Activated CD4-positive, alpha-beta T cell treated with anti-CD3 and anti-CD28 coated beads, Interleukin-2, amount 50 U/mL, for 16 hours (primary cell): Measurements from ENCODE around the gene KCNK4.
"Not testable (repeated sequence)": the region's sequence is repeated elsewhere in the genome, so short reads cannot be mapped to it uniquely, and the experiment has no call there.

ENCODE experiments used
- DNase-seq: peaks from one replicate; pipeline ENCODE4 v3.0.0-alpha.2; 2020

Gene KCNK4

DNA sequence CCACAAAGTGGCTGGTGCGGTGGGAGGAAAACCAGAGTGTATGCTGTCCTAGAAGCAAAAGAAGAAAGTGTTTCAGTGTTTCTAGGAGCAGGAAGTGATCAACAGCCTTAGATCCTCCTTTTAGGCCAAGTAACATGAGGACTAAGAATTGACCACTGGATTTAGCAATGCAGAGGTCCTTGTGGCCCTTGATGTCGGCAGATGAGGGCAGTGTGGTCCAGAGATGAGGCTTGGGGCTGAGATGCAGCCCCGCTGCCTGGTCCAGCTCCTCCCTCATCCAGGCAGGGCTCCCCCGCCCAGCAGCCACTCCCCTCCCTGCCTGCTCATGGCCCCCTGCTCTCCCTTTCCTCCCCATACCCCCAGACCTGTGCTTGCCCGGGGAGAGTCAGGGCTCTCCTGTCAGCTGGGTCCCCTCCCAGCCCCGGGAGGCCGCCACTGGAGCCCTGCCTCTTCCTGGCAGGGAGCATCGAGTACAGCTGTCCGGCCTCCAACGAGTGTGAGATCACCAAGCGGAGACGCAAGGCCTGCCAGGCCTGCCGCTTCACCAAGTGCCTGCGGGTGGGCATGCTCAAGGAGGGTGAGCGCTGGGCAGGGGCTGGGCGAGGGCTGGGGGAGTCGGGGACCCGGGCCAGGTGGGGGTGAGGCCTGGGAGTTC, 22.5 kb downstream of the KCNK4 start:
- no peak for DNase-seq

DNA sequence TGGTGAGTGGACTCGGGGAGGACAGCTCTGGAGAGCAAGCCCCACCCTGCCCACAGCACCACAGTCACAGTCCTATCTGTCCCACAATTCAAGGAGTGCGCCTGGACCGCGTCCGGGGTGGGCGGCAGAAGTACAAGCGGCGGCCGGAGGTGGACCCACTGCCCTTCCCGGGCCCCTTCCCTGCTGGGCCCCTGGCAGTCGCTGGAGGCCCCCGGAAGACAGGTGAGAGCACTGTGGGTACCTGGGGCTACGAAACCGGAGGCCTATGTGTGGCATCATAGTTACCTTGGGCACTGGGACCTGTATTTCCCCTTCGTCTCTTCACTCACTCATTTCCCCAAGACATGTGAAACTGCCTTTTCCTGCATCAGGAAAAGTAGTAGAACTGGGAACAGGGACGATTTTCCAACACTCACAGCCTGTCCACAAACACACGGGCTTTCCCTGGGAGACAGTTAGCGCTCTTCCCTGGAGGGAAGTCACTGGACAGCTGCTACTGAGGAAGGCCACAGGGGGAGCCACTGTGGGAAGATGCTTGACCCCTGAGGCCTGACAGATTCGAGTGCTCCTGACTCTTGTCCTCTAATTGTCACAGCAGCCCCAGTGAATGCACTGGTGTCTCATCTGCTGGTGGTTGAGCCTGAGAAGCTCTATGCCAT, 23.2 kb downstream of the KCNK4 start:
- DNase-seq, result no peak

DNA sequence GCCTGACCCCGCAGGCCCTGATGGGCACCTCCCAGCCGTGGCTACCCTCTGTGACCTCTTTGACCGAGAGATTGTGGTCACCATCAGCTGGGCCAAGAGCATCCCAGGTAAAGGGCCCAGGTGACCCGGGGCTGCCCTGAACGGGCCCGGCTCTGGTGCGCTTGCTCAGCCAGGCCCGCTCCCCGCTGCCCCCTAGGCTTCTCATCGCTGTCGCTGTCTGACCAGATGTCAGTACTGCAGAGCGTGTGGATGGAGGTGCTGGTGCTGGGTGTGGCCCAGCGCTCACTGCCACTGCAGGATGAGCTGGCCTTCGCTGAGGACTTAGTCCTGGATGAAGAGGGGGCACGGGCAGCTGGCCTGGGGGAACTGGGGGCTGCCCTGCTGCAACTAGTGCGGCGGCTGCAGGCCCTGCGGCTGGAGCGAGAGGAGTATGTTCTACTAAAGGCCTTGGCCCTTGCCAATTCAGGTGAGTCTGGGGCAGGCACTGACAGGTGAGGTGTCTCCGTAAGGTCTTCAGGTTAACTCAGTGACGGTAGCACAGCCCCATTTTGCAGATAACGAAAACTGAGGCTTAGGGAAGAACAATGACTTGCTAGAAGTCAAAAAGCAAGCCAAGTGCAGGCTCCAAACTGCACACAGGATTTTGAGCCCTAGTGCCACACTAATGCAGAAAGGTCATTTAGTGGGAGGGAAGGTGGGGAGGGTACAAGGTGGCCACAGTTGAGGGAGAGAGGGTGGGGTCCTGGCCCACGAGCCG, 23.9 kb downstream of the KCNK4 start:
- no peak for DNase-seq

DNA sequence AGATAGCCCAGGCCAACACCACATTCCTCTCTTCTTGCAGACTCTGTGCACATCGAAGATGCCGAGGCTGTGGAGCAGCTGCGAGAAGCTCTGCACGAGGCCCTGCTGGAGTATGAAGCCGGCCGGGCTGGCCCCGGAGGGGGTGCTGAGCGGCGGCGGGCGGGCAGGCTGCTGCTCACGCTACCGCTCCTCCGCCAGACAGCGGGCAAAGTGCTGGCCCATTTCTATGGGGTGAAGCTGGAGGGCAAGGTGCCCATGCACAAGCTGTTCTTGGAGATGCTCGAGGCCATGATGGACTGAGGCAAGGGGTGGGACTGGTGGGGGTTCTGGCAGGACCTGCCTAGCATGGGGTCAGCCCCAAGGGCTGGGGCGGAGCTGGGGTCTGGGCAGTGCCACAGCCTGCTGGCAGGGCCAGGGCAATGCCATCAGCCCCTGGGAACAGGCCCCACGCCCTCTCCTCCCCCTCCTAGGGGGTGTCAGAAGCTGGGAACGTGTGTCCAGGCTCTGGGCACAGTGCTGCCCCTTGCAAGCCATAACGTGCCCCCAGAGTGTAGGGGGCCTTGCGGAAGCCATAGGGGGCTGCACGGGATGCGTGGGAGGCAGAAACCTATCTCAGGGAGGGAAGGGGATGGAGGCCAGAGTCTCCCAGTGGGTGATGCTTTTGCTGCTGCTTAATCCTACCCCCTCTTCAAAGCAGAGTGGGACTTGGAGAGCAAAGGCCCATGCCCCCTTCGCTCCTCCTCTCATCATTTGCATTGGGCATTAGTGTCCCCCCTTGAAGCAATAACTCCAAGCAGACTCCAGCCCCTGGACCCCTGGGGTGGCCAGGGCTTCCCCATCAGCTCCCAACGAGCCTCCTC, 24.8 kb downstream of the KCNK4 start:
- not testable (repeated sequence) for DNase-seq

DNA sequence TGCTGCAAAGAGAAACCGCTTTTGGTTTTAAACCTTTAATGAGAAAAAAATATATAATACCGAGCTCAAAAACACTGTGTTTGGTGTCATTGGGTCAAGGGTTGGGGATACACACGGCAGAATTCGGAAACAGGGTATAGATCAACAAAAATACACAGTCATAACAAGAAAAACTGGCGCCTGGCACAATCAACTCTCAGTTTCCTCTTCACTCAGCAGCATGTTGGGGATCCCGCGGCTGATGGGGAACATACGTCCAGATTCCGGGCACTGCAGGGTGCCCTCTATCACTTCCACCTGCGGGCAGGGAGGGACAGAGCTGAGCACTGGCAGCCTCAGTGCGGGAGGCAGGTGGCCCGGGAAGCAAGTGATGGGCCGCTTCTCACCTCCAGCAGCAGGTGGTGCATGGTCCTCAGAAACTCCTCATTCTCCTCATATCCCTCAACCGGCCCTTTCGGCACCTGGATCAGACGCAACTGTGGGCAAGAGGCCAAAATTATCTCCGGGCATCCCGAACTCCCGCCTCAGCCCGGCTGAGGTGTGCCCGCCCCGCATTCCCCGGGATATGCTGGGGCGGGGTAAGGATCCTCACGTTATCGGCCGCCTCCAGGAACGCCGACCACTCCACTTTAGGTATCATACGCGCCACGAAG, 25.7 kb downstream of the KCNK4 start:
- peak; percentile 74 for DNase-seq

DNA sequence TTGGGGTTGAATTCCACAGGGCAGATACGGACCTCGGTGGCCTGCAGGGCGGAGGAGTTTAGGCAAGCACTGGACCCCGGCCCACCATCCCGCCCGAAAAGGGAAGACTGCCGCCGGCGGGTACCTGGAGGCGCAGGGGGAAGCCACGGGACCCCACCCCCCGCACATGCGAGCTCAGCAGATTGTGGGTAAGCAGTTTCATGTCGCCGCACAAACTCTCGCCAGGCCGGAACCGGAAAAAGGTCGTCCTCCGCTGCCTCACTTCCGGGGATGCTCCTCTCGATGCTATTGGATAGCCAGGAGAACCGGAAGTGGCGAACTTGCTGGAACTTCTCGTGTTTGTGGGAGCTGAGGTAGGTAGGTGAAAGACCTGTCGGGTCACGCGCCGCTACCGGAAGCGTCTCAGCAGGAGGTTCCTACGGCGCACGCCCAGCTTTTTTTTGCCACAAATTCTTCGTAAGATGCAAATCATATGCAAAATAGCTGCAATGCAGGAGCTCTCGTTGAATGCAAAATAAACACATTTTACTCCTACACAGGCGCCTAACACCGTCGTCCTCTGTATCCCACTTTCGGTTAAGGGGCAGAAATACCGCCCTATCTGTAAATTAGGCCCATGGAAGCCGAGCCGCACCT, 26.3 kb downstream of the KCNK4 start, which contains the start of gene TRMT112:
TSS of gene TRMT112 (minus strand) at position 235 of the 636 bp plus-strand sequence. CDS start at position 202, 33 bp downstream.
- DNase-seq, result peak; percentile 99

DNA sequence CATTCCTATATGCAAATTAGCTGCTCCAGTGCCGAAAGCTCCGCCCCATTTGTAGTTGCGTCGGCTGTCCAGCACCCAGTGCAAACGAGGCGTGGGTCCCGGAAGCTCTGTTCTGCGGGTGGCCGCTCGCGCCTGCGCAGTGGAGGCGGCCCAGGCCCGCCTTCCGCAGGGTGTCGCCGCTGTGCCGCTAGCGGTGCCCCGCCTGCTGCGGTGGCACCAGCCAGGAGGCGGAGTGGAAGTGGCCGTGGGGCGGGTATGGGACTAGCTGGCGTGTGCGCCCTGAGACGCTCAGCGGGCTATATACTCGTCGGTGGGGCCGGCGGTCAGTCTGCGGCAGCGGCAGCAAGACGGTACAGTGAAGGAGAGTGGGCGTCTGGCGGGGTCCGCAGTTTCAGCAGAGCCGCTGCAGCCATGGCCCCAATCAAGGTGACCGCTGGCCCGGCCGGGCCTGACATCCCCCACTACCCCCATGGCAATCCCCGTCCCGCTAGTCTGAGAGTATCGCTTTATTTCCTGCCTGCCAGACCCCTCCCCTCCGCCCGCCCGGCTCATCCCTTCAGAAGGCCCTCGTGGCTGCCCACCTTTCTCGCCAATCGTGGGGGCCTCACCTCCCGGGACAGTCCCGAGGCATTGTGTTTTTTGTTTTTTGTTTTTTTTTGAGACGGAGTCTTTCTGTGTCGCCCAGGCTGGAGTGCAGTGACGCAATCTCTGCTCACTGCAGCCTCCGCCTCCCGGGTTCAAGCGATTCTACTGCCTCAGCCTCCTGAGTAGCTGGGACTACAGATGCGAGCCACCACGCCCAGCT, 27.1 kb downstream of the KCNK4 start, which contains the start of gene PRDX5:
TSS of gene PRDX5 (plus strand) at position 161 of the 805 bp plus-strand sequence. CDS start at position 256, 95 bp downstream.
- DNase-seq, result peak; percentile 98

DNA sequence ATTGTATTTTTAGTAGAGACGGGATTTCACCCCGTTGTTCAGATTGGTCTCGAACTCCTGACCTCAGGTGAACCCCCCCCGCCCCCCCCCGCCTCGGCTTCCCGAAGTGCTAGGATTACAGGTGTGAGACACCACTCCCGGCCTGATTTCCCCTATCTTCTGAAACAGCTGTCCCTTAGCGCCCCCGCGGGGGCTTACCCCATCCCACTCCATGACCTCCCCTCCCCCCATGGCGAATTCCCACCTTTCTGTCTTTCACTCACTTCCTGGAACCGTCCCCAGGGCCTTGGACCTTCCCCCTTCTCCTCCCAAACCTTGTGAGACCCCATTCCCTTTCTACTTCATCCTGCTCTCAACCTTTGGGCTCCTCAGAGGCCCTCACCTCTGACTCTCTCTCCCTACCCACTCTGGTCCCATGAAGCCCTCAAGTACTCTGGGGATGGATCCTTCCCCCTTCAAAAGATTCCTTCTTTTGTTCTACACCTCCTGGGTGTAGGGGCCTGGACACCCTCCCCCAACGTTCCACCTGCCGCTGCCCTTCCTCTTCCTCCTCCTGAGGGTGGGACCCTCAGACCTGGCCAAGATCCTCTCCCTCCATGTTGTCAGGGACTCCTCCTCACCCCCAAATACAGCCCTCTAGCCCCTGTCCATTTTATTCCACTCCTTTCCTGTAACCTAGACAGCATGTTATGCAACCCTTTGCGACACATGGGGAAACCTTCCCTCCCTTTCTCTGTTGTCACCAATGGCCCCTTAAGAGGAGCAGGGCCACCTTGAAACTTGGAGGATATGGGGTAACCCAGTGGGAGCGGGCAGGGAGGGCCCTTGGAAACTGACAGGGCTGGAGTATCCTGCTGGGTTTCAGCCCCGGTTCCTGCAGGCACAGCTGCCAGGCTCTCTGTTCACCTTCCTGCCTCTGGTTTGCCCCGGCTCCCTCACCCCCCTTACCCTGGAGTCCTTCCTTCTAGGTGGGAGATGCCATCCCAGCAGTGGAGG, 28.0 kb downstream of the KCNK4 start:
- DNase-seq, result no peak

DNA sequence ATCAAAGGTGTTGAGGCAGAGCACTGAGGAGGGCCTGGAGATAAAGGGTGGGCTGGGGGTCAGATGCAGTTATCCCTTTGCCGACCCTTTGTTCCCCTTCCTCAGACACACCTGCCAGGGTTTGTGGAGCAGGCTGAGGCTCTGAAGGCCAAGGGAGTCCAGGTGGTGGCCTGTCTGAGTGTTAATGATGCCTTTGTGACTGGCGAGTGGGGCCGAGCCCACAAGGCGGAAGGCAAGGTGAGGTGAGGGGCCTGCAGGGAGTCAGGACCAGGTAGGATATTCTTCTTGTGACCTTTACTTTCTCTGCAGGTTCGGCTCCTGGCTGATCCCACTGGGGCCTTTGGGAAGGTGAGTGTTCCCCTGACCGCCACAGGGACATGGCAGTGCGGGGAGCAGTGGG, 29.5 kb downstream of the KCNK4 start:
- no peak for DNase-seq

DNA sequence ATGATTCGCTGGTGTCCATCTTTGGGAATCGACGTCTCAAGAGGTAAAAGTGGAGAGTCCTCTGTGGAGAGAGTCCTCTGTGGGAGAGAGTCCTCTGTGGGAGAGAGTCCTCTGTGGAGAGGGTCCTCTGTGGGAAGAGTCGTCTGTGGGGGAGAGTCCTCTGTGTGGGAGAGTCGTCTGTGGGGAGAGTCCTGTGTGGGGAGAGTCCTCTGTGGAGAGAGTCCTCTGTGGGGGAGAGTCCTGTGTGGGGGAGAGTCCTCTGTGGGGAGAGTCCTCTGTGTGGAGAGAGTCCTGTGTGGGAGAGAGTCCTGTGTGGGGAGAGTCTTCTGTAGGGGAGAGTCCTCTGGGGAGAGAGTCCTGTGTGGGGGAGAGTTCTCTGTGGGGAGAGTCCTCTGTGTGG, 29.9 kb downstream of the KCNK4 start:
- DNase-seq, result no peak

DNA sequence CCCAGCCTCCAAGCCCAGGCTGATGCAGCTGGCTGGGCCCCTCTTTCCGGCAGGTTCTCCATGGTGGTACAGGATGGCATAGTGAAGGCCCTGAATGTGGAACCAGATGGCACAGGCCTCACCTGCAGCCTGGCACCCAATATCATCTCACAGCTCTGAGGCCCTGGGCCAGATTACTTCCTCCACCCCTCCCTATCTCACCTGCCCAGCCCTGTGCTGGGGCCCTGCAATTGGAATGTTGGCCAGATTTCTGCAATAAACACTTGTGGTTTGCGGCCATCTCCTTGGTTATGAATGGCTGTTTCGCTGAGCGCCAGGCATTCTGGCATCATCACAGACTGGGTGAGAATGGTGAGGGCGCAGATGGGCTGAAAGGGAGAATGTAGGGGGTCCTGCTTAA, 30.4 kb downstream of the KCNK4 start:
- no peak for DNase-seq

DNA sequence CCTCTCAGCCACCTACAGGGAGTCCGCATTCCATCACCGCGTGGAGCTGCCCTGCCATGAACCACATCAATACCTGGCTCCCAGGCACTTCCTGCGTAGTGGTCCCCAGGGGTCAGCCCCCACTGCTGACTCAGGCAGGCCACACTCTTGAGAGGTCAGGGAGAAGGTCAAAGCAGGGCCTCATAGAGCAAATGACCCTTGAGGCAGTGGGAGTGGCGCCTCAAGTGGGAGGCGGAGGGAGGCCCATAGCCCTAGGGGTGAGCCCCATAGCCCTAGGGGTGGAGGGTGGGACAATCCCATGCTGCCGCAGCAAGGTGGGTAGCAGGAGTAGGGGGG, 31.8 kb downstream of the KCNK4 start:
- no peak for DNase-seq

DNA sequence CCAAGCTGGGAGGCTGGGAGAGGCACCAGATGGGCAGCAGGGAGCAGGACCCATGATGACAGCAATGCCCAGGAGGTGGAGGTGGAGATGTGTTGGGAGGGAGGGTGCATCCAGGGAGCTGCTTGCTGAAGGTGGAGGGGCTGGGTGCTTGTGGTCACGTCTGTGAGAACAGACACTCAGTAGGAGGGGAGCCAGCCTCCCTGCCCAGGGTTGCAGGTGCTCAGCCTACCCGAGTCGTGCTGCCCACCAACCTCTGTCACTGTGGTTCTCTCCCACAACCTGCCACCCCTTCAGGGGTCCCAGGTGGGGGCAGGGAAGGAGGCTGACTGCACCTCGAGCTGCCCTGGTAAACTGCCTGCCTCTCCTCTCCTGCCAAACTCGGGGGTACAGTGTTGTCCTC, 32.3 kb downstream of the KCNK4 start:
- no peak for DNase-seq

DNA sequence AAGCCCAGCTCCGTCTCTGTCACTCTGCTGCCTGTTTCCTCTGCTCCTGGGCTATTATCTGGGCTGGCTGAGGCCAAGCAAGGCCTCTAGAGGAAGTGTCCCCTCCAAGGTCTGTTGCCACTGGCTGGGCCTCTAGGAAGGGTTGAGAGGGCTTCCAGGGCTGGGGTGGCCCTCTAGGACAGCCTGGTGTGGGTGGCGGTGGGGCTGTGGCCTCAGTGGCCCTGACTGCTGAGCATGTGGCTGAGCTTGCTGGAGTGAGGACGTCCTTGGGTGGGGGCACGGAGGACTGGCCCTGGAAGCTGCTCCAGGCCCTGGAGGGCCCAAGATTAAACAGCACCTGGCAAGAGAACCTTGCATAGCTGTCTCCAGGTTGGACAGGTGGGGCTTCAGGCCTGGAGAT, 32.9 kb downstream of the KCNK4 start:
- not testable (repeated sequence) for DNase-seq

DNA sequence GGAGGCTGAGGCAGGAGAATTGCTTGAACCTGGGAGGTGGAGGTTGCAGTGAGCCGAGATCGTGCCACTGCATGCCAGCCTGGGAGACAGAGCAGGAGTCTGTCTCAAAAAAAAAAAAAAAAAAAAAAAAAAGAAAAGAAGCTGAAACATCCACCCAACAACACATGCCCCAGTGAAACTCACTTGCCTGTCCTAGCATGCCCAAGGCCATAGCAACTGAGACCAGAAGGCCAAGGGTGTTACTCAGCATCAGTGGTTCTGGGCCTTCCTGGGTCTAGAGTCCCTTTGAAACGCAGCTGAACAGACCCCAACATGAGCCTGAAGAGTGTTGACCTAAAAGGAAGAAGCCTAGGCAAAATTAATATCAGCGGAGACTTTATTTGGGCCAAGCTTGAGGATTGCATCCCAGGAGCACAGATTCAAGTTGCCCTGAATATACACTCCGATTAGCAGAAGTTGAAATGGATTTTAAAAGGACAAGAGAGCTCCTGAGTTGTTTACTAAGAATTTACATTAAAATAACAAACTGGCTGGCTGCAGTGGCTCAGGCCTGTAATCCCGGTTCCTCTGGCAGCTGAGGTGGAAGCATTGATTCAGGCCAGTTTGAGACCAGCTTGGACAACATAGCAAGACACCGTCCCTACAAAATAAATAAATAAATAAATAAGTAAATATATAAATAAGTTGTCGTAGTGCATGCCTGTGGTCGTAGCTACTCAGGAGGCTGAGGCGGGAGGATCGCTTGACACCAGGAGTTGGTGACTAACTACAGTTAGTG, 33.8 kb downstream of the KCNK4 start:
- DNase-seq, result no peak

DNA sequence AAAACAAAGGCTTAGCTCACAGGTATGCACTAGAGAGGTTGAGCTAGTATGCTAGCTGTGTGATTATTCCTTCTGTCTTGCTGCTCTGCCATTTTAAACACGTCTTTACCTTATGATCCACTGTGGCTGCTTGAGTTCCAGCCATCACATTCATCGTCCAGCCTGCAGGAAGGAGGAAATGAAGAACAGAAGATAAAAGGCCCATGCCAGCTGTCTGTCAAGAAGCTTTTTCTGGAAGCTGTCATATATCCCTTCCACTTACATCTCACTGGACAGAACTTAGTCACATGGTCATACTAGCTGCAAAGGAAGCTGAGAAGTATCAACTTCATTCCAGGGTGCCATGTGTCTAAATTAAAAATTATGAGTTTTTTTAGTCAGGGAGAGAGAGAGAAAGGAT, 36.3 kb downstream of the KCNK4 start:
- no peak for DNase-seq

DNA sequence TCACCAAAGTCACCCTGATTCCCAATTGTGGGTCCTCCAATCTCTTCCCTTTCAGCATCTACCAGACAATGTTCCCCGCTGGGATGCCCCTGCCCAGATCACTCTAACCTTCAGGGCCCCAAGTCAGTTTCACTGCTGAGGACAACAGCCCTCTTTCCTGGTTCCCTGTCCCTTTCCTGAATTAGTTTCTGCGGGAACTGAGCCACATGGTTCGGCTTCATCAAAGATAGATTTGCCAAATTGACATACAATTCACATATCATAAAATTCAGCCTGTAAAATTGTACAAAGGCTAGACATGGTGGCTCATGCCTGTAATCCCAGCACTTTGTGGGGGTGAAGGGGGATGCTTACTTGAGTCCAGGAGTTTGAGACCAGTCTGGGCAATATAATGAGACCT, 36.9 kb downstream of the KCNK4 start:
- DNase-seq, result no peak

DNA sequence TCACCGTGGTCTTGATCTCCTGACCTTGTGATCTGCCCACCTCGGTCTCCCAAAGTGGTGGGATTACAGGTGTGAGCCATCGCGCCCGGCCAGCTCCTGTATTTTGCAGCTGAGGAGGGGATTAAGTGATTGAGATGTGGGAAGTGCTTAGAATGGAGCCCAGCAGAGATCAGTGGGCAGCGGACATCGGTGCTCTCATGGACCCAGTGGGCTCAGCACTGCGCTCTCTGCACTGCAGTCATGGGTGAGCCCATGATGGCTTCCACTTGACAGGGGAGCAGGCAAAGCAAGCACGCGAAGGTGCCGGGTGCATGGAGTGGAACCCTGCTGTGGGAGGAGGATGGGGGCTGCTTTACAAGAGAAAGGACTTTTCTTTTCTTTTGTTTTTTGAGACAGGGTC, 39.8 kb downstream of the KCNK4 start:
- no peak for DNase-seq
